ENCODE measurements around the gene RAB11FIP4.

The RAB11FIP4 gene

DNA sequence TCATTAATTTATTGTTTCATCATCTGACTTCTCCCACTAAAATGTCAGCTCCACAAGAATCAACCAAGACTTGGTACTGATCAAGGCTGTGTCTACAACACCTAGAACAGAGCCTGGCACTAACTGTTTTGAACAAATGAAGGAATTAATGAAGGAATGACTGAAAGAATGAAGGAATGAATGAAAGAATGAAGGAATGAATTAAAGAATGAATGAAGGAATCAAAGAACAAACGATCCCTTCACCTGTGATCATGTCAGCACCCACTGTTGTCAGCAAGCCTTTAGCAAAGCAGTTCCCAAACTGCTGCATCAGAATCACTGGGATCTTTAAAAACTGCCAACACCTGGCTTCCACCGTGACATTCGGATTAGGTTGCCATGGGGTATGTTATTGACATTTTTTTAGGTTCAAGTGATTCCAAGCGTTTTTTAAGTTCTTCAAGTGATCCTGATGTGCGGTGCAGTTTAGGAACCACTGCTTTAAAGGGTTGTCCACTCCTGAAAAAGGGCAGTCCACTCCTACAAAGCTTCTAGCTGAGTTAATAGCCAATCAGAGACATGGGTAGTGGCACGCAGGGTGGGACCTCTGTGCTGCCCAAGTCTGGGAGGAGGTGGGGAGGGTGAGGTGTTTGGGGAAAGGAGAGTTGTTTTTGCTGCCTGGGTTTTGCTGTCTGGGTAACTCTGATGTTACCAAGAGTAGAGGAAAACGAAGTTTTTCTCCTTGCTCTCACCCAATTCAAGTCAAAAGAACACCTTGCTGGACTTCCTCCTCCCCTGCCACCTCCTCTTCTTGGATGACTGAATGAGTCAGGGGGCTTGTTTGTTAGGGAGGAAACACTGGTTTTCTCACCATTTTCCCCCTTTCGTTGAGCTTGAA is 89.7 kb downstream of the RAB11FIP4 start:
- Mint-ChIP-seq H3K36me3 (no peaks in the 10 kb centered on the region), H3K27me3 (peaks cover 26% of the 10 kb centered on the region), H3K4me1 (no peaks in the 10 kb centered on the region), H3K4me3 (no peak overlapping the region), H3K9me3 (no peaks in the 10 kb centered on the region), H3K27ac (no peak overlapping the region)
- CTCF ChIA-PET: no interaction called here
- DNase-seq: no peak

DNA sequence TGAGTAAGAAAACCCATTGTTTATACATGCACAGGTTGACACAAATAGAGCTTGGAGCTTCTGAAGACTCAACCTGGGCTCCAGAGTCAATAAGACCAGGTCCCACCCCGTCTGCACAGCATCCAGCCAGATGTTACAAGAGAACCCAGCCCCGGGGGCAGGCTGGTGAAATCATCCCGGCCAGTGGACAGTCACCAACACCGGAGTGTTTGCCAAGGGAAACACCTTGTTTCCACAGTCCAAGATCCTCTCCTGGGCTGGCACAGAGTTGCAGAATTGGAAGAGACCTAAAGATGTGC is 90.3 kb downstream of the RAB11FIP4 start:
- no peak for DNase-seq
- CTCF ChIA-PET: interaction anchor here (1.1 kb wide), 1 partner anchor 27 kb away, joined by 3 read pairs; no protein-coding TSS in a partner anchor
- Mint-ChIP-seq H3K4me3 (no peak overlapping the region), H3K27me3 (peaks cover 31% of the 10 kb centered on the region), H3K4me1 (peaks cover 2% of the 10 kb centered on the region), H3K9me3 (no peaks in the 10 kb centered on the region), H3K36me3 (no peaks in the 10 kb centered on the region), H3K27ac (no peak overlapping the region)

- H3K4me3 Mint-ChIP-seq: no peak overlapping the region
- CTCF ChIA-PET: no interaction called here
- H3K4me1 Mint-ChIP-seq: peaks cover 22% of the 10 kb centered on the region
- peaks cover 30% of the 10 kb centered on the region for H3K27me3 Mint-ChIP-seq
- peaks cover 1% of the 10 kb centered on the region for H3K36me3 Mint-ChIP-seq
- no peaks in the 10 kb centered on the region for H3K9me3 Mint-ChIP-seq
- no peak for DNase-seq
- no peak overlapping the region for H3K27ac Mint-ChIP-seq
Measured at GRCh38 chr17:31484821-31485220, 93.3 kb downstream of the RAB11FIP4 start.

- CTCF ChIA-PET: interaction anchor here (1.5 to 4.5 kb wide), 2 partner anchors 23 to 38 kb away, joined by 6 to 28 read pairs; no protein-coding TSS in a partner anchor
Measured at GRCh38 chr17:31486351-31487062, 95.0 kb downstream of the RAB11FIP4 start.

GRCh38 chr17:31487063-31487647 is 95.7 kb downstream of the RAB11FIP4 start:
- Mint-ChIP-seq H3K27ac (peak overlapping the region; percentile 90), H3K9me3 (no peaks in the 10 kb centered on the region), H3K4me1 (peaks cover 45% of the 10 kb centered on the region), H3K4me3 (peak overlapping the region; percentile 79), H3K27me3 (peaks cover 16% of the 10 kb centered on the region), H3K36me3 (peaks cover 6% of the 10 kb centered on the region)
- CTCF ChIA-PET: interaction anchor here (1.4 to 4.5 kb wide), 3 partner anchors 22 to 37 kb away, joined by 4 to 28 read pairs (median 6); no protein-coding TSS in a partner anchor
- no peak for DNase-seq

More at GRCh38 chr17:31486351-31487062, 95.0 kb downstream of the RAB11FIP4 start:
- peak overlapping the region; percentile 79 for H3K4me3 Mint-ChIP-seq
- no peak for DNase-seq
- H3K27me3 Mint-ChIP-seq: peaks cover 22% of the 10 kb centered on the region
- no peaks in the 10 kb centered on the region for H3K9me3 Mint-ChIP-seq
- H3K27ac Mint-ChIP-seq: peak overlapping the region; percentile 64
- peaks cover 39% of the 10 kb centered on the region for H3K4me1 Mint-ChIP-seq
- H3K36me3 Mint-ChIP-seq: peaks cover 4% of the 10 kb centered on the region

DNA sequence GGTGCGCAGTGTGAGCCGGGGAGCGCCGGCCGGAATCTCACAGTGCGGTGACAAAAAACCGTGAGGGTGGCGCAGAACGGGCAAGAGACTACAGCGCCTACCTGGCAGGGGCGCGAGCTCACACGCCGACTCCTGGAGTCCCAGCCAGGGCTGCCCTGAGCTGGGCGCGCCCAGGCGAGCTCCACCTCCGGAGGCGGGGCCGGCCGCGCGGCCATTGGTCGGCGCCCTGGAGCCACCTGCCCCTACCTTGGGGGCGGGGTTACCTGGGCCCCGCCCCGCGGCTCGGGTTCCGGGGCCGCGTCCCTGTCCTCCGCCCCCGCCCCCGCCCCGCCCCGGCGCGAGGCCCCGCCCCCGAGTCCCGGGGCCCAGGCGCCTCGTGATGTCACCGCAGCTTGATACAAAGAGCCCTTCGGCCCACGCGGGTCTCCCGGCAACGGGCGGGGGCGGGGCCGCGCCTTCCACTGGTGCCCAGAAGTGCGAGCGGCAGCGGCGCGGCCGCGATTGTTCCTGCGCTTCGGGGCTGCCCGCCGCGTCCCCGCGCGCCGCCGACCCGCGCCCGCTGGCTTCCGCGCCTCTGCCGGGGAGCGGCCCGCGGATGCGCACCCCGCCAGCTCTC is 96.3 kb downstream of the RAB11FIP4 start:
- Mint-ChIP-seq H3K4me1 (peaks cover 51% of the 10 kb centered on the region), H3K27me3 (peaks cover 10% of the 10 kb centered on the region), H3K4me3 (peak overlapping the region; percentile 79), H3K36me3 (peaks cover 7% of the 10 kb centered on the region), H3K27ac (peak overlapping the region; percentile 90), H3K9me3 (no peaks in the 10 kb centered on the region)
- DNase-seq: peak; percentile 95
- CTCF ChIA-PET: interaction anchor here (1.4 to 4.5 kb wide), 3 partner anchors 22 to 36 kb away, joined by 4 to 28 read pairs (median 6); no protein-coding TSS in a partner anchor

DNA sequence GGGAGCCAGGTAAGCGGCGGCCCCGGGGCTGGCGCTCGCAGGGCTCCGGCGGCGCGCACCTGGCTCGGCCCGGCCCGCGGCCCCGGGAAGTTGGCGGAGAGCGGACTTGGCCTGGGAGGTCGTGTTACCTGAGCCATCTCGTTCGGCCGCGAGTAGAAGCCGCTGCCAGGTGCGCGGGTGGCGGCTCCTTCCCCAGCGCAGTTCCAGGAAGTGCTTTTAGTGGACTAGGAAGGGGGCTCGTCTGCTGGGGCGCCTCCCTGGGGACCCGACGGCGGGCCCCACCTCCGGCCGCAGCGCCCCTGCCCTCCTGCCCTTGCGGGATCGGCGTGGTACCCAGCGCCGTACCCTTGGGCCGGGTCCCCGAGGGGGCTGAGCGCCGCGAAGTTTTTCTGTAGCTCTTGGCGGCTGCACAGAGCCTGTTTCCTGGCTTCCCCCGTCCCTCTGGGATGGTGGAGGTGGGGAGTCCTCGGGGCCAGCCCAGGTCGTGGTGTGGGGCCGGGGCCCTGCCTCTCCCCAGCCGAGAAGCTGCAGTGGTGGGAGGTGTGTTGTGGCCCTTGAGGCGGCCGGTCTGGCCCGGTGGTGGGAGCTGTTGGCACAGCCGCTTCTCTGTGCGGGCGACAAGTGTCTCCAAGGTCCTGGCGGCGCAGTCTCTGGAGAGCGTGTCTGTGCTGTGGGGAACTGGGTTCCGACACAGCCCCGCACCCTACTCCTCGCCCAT is 96.9 kb downstream of the RAB11FIP4 start:
- H3K4me3 Mint-ChIP-seq: peak overlapping the region; percentile 93
- no peaks in the 10 kb centered on the region for H3K9me3 Mint-ChIP-seq
- DNase-seq: peak; percentile 62
- peaks cover 58% of the 10 kb centered on the region for H3K4me1 Mint-ChIP-seq
- CTCF ChIA-PET: interaction anchor here (1.4 to 4.5 kb wide), 3 partner anchors 21 to 36 kb away, joined by 4 to 28 read pairs (median 6); no protein-coding TSS in a partner anchor
- H3K36me3 Mint-ChIP-seq: peaks cover 11% of the 10 kb centered on the region
- peaks cover 10% of the 10 kb centered on the region for H3K27me3 Mint-ChIP-seq
- H3K27ac Mint-ChIP-seq: peak overlapping the region; percentile 100

- peak overlapping the region; percentile 93 for H3K4me3 Mint-ChIP-seq
- H3K27ac Mint-ChIP-seq: peak overlapping the region; percentile 100
- H3K27me3 Mint-ChIP-seq: peaks cover 10% of the 10 kb centered on the region
- H3K4me1 Mint-ChIP-seq: peaks cover 63% of the 10 kb centered on the region
- CTCF ChIA-PET: interaction anchor here (4.5 kb wide), 1 partner anchor 21 kb away, joined by 28 read pairs; no protein-coding TSS in a partner anchor
- peaks cover 15% of the 10 kb centered on the region for H3K36me3 Mint-ChIP-seq
- DNase-seq: no peak
- H3K9me3 Mint-ChIP-seq: no peaks in the 10 kb centered on the region
Measured at GRCh38 chr17:31488982-31489294, 97.5 kb downstream of the RAB11FIP4 start.

DNA sequence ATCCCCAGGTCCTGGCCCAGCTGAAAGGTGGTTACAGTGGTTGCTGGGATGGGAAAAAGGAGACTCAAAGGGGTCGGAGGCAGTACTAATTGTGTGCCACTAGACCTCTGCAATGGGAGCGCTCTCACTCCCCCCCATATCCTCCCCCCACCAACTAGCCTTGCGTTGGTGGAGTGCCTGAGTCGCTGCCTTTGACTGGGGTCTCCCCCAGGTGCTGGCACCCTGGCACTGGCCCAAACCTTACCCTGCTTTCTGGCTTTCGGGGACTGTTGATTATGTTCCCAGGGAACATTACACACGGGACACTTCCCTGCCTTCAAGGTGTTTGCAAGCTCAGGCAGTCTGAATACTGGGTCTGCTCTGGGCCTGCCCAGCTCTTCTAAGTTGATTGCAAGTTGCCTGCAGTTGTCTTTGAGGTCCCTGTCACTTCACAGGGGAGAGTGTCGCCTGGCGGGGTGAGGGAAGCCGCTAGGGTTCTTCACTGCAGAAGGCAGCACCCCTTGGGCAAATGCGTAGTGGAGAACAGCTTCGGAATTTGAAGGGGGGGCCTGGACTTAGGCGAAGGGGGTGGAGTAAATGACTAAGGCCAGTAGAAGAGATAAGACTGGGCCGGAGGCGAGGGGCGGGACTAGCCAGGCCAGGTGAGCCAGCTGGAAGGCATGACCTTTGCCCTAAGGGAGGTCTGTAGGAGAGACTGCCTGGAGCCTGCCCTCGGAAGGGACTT is 98.0 kb downstream of the RAB11FIP4 start:
- Mint-ChIP-seq H3K9me3 (no peaks in the 10 kb centered on the region), H3K27me3 (peaks cover 10% of the 10 kb centered on the region), H3K27ac (peak overlapping the region; percentile 100), H3K4me3 (peak overlapping the region; percentile 93), H3K36me3 (peaks cover 15% of the 10 kb centered on the region), H3K4me1 (peaks cover 68% of the 10 kb centered on the region)
- peak; percentile 46 for DNase-seq
- CTCF ChIA-PET: interaction anchor here (4.5 kb wide), 1 partner anchor 20 kb away, joined by 28 read pairs; no protein-coding TSS in a partner anchor

GRCh38 chr17:31490019-31490650 is 98.7 kb downstream of the RAB11FIP4 start:
- CTCF ChIA-PET: interaction anchor here (4.5 to 5.5 kb wide), 2 partner anchors 19 kb away, joined by 28 to 30 read pairs; no protein-coding TSS in a partner anchor
- H3K4me3 Mint-ChIP-seq: peak overlapping the region; percentile 93
- H3K27me3 Mint-ChIP-seq: peaks cover 10% of the 10 kb centered on the region
- peaks cover 15% of the 10 kb centered on the region for H3K36me3 Mint-ChIP-seq
- peaks cover 75% of the 10 kb centered on the region for H3K4me1 Mint-ChIP-seq
- no peaks in the 10 kb centered on the region for H3K9me3 Mint-ChIP-seq
- no peak for DNase-seq
- peak overlapping the region; percentile 100 for H3K27ac Mint-ChIP-seq

GRCh38 chr17:31490671-31491375 is 99.3 kb downstream of the RAB11FIP4 start:
- Mint-ChIP-seq H3K4me1 (peaks cover 81% of the 10 kb centered on the region), H3K9me3 (no peaks in the 10 kb centered on the region), H3K36me3 (peaks cover 15% of the 10 kb centered on the region), H3K4me3 (peak overlapping the region; percentile 31), H3K27ac (peak overlapping the region; percentile 100), H3K27me3 (peaks cover 10% of the 10 kb centered on the region)
- DNase-seq: no peak
- CTCF ChIA-PET: interaction anchor here (0.6 to 5.5 kb wide), 3 partner anchors 19 to 54 kb away, joined by 3 to 30 read pairs (median 3); no protein-coding TSS in a partner anchor

Measured in activated naive CD4-positive, alpha-beta T cell treated with anti-CD3 and anti-CD28 coated beads, Interleukin-2, amount 10 ng/mL, durations not matched to agents 7 days and 5 days (primary cell).